K562 (cell line): ENCODE results near the gene ZNF584. TPM values are rescaled to one million over a fixed set of nuclear protein-coding genes. Genes with fewer than 3 reads are reported as not detected.

Experiments
- microRNA-seq: library from miRNA; unstranded; fragments of <30 nt; microRNA quantifications from one replicate; pipeline ENCODE4, GENCODE V29; 2018; ENCODE audit warnings: borderline microRNAs expressed
- polyA plus RNA-seq, 8 experiments: library from polyadenylated mRNA; depleted of rRNA in 4 of 8; stranded (reverse) in 5 of 8; unstranded in 3 of 8; fragments of >200 nt; fragmentation: Nextera tagmentation in 2 of 8; fragmentation: Illumina TruSeq in 1 of 8; extraction: Ambion mirVana in 2 of 8; extraction: Trizol in 1 of 8; gene quantifications; 2 replicates each; pipeline versions ENCODE4 v1.2.1 to v1.2.3, GENCODE V29; 2011 to 2014; ENCODE audit warnings: inconsistent platforms in 1 of 8, missing spikeins in 1 of 8
- small RNA-seq: library from RNA; depleted of rRNA; stranded (forward); fragments of <200 nt; gene quantifications from one replicate; pipeline ENCODE3, GENCODE V24; 2014
- total RNA-seq, 7 experiments: library from RNA; depleted of rRNA in 6 of 7; stranded (reverse); fragments of >200 nt in 6 of 7; fragmentation: Illumina TruSeq in 2 of 7; extraction: Trizol in 2 of 7; gene quantifications; 2 replicates each; pipeline versions ENCODE4 v1.2.1 to v1.2.3, GENCODE V29; 2011 to 2021; ENCODE audit warnings: low replicate concordance in 1 of 7

ZNF584 gene
- total and polyA plus RNA-seq, 9 of the 15 experiments (the other 6 are each of a cell fraction or from before 2014, with no cell fraction given): 5.8 to 43.4 (median 24.6) TPM

Small RNA genes within 50 kb of the gene (microRNA-seq; reads per million reads assigned to microRNA genes)
- 0.27 reads per million for gene MIR4754

Small RNA genes within 50 kb of the gene (small RNA-seq; reads per million reads assigned to genes)
- not detected for gene MIR4754
- gene RNA5SP473: 1.9 reads per million, percentile 80 among the genes with 10 or more reads in this experiment

Other genes starting within 250 kb of the ZNF584 start
Only the 7 nearest of the 20 such genes appear.
- 19.8 and 24.6 TPM in 2 replicates for gene A1BG, start 55.2 kb upstream of the ZNF584 start, total RNA-seq (2014; rRNA removed)
- gene A1BG, start 55.2 kb upstream of the ZNF584 start, total RNA-seq (2014; rRNA removed; fragmentation: Illumina TruSeq; extraction: Trizol): 0.76 and 0.96 TPM in 2 replicates
- 3.1 and 3.6 TPM in 2 replicates for gene A1BG, start 55.2 kb upstream of the ZNF584 start, total RNA-seq (2015; rRNA removed; fragmentation: Illumina TruSeq; extraction: Trizol)
- gene A1BG, start 55.2 kb upstream of the ZNF584 start, total RNA-seq (2021): 11.8 and 12.1 TPM in 2 replicates
- gene A1BG, start 55.2 kb upstream of the ZNF584 start, polyA plus RNA-seq (2011; rRNA removed): 2.6 and 5.7 TPM in 2 replicates
- gene A1BG, start 55.2 kb upstream of the ZNF584 start, polyA plus RNA-seq (2014; fragmentation: Illumina TruSeq; extraction: Trizol): 0.10 and 1.5 TPM in 2 replicates
- 1 to 10 TPM; 1.2 to 2.4 TPM for gene A1BG, start 55.2 kb upstream of the ZNF584 start, polyA plus RNA-seq (2014; fragmentation: Nextera tagmentation; extraction: Ambion mirVana)
- gene A1BG, start 55.2 kb upstream of the ZNF584 start, polyA plus RNA-seq (2014; rRNA removed): 14.0 and 15.9 TPM in 2 replicates
- 0.45 and 0.98 TPM in 2 replicates for gene ZNF497, start 45.9 kb upstream of the ZNF584 start, total RNA-seq (2014; rRNA removed)
- gene ZNF497, start 45.9 kb upstream of the ZNF584 start, total RNA-seq (2014; rRNA removed; fragmentation: Illumina TruSeq; extraction: Trizol): 0.22 and 0.29 TPM in 2 replicates
- 0.43 and 0.57 TPM in 2 replicates for gene ZNF497, start 45.9 kb upstream of the ZNF584 start, total RNA-seq (2015; rRNA removed; fragmentation: Illumina TruSeq; extraction: Trizol)
- 0.89 and 0.96 TPM in 2 replicates for gene ZNF497, start 45.9 kb upstream of the ZNF584 start, total RNA-seq (2021)
- gene ZNF497, start 45.9 kb upstream of the ZNF584 start, polyA plus RNA-seq (2011; rRNA removed): 0.96 and 0.98 TPM in 2 replicates
- gene ZNF497, start 45.9 kb upstream of the ZNF584 start, polyA plus RNA-seq (2014; fragmentation: Illumina TruSeq; extraction: Trizol): 0.24 and 0.36 TPM in 2 replicates
- gene ZNF497, start 45.9 kb upstream of the ZNF584 start, polyA plus RNA-seq (2014; fragmentation: Nextera tagmentation; extraction: Ambion mirVana): under 1 TPM in 1 of 2 experiments, not detected in 1; 0.06 TPM
- gene ZNF497, start 45.9 kb upstream of the ZNF584 start, polyA plus RNA-seq (2014; rRNA removed): 0.56 and 0.63 TPM in 2 replicates
- gene ZNF837, start 27.6 kb upstream of the ZNF584 start, total RNA-seq (2014; rRNA removed): 1.8 and 2.1 TPM in 2 replicates
- gene ZNF837, start 27.6 kb upstream of the ZNF584 start, total RNA-seq (2014; rRNA removed; fragmentation: Illumina TruSeq; extraction: Trizol): not detected in 2 replicates
- gene ZNF837, start 27.6 kb upstream of the ZNF584 start, total RNA-seq (2015; rRNA removed; fragmentation: Illumina TruSeq; extraction: Trizol): 0.11 TPM in 2 replicates
- gene ZNF837, start 27.6 kb upstream of the ZNF584 start, total RNA-seq (2021): 0.54 and 1.2 TPM in 2 replicates
- gene ZNF837, start 27.6 kb upstream of the ZNF584 start, polyA plus RNA-seq (2011; rRNA removed): 0.21 and 0.28 TPM in 2 replicates
- gene ZNF837, start 27.6 kb upstream of the ZNF584 start, polyA plus RNA-seq (2014; fragmentation: Illumina TruSeq; extraction: Trizol): 0.10 TPM in 1 of 2 replicates, not detected in the other
- not detected for gene ZNF837, start 27.6 kb upstream of the ZNF584 start, polyA plus RNA-seq (2014; fragmentation: Nextera tagmentation; extraction: Ambion mirVana)
- 0.57 and 0.73 TPM in 2 replicates for gene ZNF837, start 27.6 kb upstream of the ZNF584 start, polyA plus RNA-seq (2014; rRNA removed)
- 3,570 and 3,842 TPM in 2 replicates for gene RPS5, start 21.4 kb upstream of the ZNF584 start, total RNA-seq (2014; rRNA removed)
- 800 and 1,228 TPM in 2 replicates for gene RPS5, start 21.4 kb upstream of the ZNF584 start, total RNA-seq (2014; rRNA removed; fragmentation: Illumina TruSeq; extraction: Trizol)
- 1,556 and 1,583 TPM in 2 replicates for gene RPS5, start 21.4 kb upstream of the ZNF584 start, total RNA-seq (2015; rRNA removed; fragmentation: Illumina TruSeq; extraction: Trizol)
- gene RPS5, start 21.4 kb upstream of the ZNF584 start, total RNA-seq (2021): 2,248 and 2,336 TPM in 2 replicates
- gene RPS5, start 21.4 kb upstream of the ZNF584 start, polyA plus RNA-seq (2011; rRNA removed): 3,238 and 3,879 TPM in 2 replicates
- 1,865 and 2,679 TPM in 2 replicates for gene RPS5, start 21.4 kb upstream of the ZNF584 start, polyA plus RNA-seq (2014; fragmentation: Illumina TruSeq; extraction: Trizol)
- gene RPS5, start 21.4 kb upstream of the ZNF584 start, polyA plus RNA-seq (2014; fragmentation: Nextera tagmentation; extraction: Ambion mirVana): 1,000 to 10,000 TPM; 2,484 to 2,751 TPM
- 3,494 and 3,885 TPM in 2 replicates for gene RPS5, start 21.4 kb upstream of the ZNF584 start, polyA plus RNA-seq (2014; rRNA removed)
- 0.37 TPM in 1 of 2 replicates, not detected in the other for gene RNF225, start 13.0 kb upstream of the ZNF584 start, total RNA-seq (2014; rRNA removed)
- gene RNF225, start 13.0 kb upstream of the ZNF584 start, total RNA-seq (2014; rRNA removed; fragmentation: Illumina TruSeq; extraction: Trizol): not detected in 2 replicates
- gene RNF225, start 13.0 kb upstream of the ZNF584 start, total RNA-seq (2015; rRNA removed; fragmentation: Illumina TruSeq; extraction: Trizol): not detected in 2 replicates
- gene RNF225, start 13.0 kb upstream of the ZNF584 start, total RNA-seq (2021): 0.31 and 0.33 TPM in 2 replicates
- not detected in 2 replicates for gene RNF225, start 13.0 kb upstream of the ZNF584 start, polyA plus RNA-seq (2011; rRNA removed)
- not detected in 2 replicates for gene RNF225, start 13.0 kb upstream of the ZNF584 start, polyA plus RNA-seq (2014; fragmentation: Illumina TruSeq; extraction: Trizol)
- not detected for gene RNF225, start 13.0 kb upstream of the ZNF584 start, polyA plus RNA-seq (2014; fragmentation: Nextera tagmentation; extraction: Ambion mirVana)
- not detected in 2 replicates for gene RNF225, start 13.0 kb upstream of the ZNF584 start, polyA plus RNA-seq (2014; rRNA removed)
- gene ZNF132, start 31.5 kb downstream of the ZNF584 start, total RNA-seq (2014; rRNA removed): not detected in 2 replicates
- gene ZNF132, start 31.5 kb downstream of the ZNF584 start, total RNA-seq (2014; rRNA removed; fragmentation: Illumina TruSeq; extraction: Trizol): not detected in 2 replicates
- not detected in 2 replicates for gene ZNF132, start 31.5 kb downstream of the ZNF584 start, total RNA-seq (2015; rRNA removed; fragmentation: Illumina TruSeq; extraction: Trizol)
- not detected in 2 replicates for gene ZNF132, start 31.5 kb downstream of the ZNF584 start, total RNA-seq (2021)
- gene ZNF132, start 31.5 kb downstream of the ZNF584 start, polyA plus RNA-seq (2011; rRNA removed): 0.03 TPM in 1 of 2 replicates, not detected in the other
- not detected in 2 replicates for gene ZNF132, start 31.5 kb downstream of the ZNF584 start, polyA plus RNA-seq (2014; fragmentation: Illumina TruSeq; extraction: Trizol)
- under 1 TPM; 0.14 to 0.42 TPM for gene ZNF132, start 31.5 kb downstream of the ZNF584 start, polyA plus RNA-seq (2014; fragmentation: Nextera tagmentation; extraction: Ambion mirVana)
- 0.03 and 0.05 TPM in 2 replicates for gene ZNF132, start 31.5 kb downstream of the ZNF584 start, polyA plus RNA-seq (2014; rRNA removed)
- 12.5 and 13.5 TPM in 2 replicates for gene ZNF324B, start 43.0 kb downstream of the ZNF584 start, total RNA-seq (2014; rRNA removed)
- gene ZNF324B, start 43.0 kb downstream of the ZNF584 start, total RNA-seq (2014; rRNA removed; fragmentation: Illumina TruSeq; extraction: Trizol): 5.8 and 7.5 TPM in 2 replicates
- gene ZNF324B, start 43.0 kb downstream of the ZNF584 start, total RNA-seq (2015; rRNA removed; fragmentation: Illumina TruSeq; extraction: Trizol): 9.1 and 9.3 TPM in 2 replicates
- 12.6 and 13.2 TPM in 2 replicates for gene ZNF324B, start 43.0 kb downstream of the ZNF584 start, total RNA-seq (2021)
- 3.5 and 4.7 TPM in 2 replicates for gene ZNF324B, start 43.0 kb downstream of the ZNF584 start, polyA plus RNA-seq (2011; rRNA removed)
- gene ZNF324B, start 43.0 kb downstream of the ZNF584 start, polyA plus RNA-seq (2014; fragmentation: Illumina TruSeq; extraction: Trizol): 4.9 TPM in 2 replicates
- under 1 TPM; 0.20 to 0.25 TPM for gene ZNF324B, start 43.0 kb downstream of the ZNF584 start, polyA plus RNA-seq (2014; fragmentation: Nextera tagmentation; extraction: Ambion mirVana)
- gene ZNF324B, start 43.0 kb downstream of the ZNF584 start, polyA plus RNA-seq (2014; rRNA removed): 5.7 and 6.2 TPM in 2 replicates